GM18951 (cell line): ENCODE data around the gene MAPK8.

Experiments used
- POLR2A ChIP-seq: IDR thresholded peaks from 4 replicates; pipeline ENCODE4 v1.6.1; 2011; ENCODE audit warnings: mild to moderate bottlenecking; ENCODE audit not compliant: insufficient read length, insufficient read depth; ENCODE audit errors: extremely low read depth
- in situ Hi-C: fragments of 300-500 bp; cut with MboI; formaldehyde crosslinking; loops from one replicate; pipeline ENCODE4 v1.12.0; 2022; ENCODE audit warnings: low sequenced_read_pairs, mixed read lengths, inconsistent platforms; ENCODE audit not compliant: unreplicated experiment

Gene MAPK8

DNA sequence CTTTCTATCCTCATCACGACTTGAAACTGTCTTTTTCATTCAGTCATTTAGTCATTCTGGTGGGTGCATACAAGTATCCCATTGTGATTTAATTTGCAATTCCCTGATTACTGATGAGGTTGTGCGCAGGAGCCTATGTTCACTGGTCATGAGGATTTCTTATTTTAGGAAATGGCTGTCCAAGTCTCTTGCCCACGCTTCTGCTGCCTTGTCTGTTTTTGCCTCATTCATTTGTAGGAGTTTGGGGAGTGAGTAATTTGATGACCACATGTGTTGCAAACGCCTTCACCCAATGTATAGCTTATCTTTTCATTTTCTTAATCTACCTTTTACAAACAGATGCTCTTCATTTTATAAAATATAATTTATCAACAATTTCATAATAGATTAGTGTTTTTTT lies 171.1 kb downstream of the MAPK8 start:
- TF ChIP-seq POLR2A: no peak
- in situ Hi-C loops: no loop called here

DNA sequence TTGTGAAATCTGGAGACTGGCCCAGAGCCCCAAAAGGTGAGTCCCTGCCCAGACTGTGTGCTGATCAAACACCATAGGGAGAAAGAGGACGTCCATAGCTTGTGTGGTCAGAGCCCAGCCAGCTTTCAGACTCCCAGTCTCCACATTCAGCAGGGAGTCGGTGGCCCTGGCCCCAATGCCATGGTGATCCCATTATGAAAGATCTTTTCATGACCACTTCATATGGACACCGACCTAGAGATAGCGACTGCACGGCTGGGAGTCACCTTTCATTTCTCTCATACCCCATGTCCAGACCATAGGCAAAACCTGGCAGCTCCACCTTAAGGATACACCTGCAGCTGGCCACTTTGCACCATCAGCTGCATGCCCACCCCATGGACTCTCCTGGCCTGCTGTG lies 172.0 kb downstream of the MAPK8 start:
- in situ Hi-C loops: no loop called here
- no peak for TF ChIP-seq POLR2A

DNA sequence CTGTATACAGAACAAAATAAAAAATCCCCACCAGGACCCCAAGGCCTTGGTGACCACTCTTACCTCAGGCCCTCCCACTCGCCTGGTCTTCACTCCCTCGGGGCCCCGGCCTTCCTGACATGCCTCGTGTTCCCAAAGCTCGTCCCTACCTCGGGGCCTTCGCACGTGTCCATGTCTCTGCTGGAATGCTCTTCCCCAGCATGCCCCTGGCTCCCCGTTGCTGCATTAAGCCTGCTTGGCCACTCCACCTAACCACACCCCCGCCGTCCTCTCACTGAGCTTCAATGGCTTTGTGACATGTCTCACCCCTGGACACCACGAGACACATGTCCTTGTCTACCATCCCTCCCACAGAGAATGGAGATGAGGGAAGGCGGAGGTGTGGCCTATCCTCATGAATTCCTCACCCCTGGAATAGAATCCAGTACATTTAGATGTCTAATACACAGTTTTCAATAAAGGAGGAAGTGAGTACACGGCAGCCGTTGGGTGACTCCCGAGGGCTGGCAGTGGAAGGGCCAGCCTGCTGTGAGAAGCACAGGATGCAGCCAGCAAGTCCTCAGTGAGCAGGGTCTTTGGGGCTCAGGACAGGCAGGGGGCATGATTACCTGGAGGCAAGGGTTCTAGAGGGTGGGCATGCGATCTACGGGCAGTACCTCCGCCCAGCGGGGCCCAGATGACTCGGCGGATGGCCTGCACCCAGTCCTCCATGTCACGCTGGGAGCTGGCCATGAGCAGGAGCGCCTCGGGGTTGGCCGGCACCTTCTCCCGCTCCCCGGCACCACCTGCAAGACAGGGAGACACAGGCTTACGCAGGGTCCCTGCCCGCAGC lies 172.7 kb downstream of the MAPK8 start:
- in situ Hi-C loops: no loop called here

DNA sequence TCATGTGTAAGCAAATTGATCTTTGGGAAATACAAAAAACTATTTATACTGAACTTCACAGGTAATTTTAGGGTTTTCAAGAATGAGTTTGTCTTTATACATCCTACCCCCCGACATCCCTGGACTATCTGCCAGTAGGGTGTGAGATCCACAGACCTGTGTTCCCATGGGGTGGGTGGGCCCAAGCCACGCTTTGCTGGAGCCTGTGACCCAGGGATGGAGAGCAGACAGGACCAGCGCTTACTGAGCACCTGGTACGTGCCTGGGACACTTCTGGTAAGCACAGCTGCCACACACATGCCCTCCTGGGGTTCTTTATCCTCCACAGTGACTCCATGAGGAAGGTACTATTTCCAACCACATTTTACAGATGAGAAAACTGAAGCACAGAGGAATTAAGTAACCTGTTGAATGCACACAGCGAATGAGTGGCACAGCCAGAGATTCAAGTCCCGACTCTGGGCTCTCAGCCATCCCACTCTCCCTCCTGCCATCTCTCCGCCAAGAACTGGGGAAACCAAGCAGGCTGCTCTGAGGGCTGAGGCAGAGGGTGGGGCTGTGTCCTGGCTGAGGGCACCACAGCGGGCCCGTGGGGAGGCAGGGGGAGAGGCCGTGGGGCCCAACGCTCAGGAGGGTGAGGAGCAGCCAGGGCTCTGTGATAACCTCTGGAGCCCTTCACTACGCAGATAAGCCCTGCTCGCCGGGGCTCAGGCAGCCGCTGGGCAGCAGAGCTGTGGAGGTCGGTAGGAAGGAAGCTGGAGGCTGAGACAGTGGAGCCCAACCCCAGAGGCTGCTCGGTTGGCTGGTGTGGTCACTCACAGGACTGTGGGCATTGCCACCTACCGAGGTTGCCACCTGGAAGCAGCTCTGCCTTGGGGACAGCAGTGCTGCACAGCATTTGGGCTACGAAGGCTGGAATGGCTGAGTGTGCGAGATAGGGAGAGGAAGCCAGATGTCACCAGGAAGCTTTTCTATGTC lies 174.2 kb downstream of the MAPK8 start:
- in situ Hi-C loops: no loop called here
- TF ChIP-seq POLR2A: no peak

More for the DNA sequence above, 172.7 kb downstream of the MAPK8 start:
- TF ChIP-seq POLR2A: no peak

DNA sequence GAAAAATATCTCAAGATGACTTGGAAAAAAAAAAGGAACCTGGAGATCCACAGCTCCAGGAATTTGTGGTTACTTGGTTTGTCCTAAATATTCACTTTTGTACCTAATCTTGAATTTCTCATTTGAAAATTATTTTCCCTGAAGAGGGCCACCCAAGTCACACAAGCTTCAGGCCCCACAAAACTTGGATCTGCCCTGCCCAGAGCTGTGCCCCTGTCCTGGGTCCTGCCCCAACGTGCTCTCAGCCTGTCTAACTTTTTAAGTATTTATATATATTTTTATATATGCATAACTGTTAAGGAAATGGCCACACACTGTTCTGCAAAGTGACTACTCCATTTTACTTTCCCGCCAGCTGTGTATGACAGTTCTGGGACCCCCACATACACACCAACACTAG lies 174.9 kb downstream of the MAPK8 start:
- no peak for TF ChIP-seq POLR2A
- in situ Hi-C loops: no loop called here

DNA sequence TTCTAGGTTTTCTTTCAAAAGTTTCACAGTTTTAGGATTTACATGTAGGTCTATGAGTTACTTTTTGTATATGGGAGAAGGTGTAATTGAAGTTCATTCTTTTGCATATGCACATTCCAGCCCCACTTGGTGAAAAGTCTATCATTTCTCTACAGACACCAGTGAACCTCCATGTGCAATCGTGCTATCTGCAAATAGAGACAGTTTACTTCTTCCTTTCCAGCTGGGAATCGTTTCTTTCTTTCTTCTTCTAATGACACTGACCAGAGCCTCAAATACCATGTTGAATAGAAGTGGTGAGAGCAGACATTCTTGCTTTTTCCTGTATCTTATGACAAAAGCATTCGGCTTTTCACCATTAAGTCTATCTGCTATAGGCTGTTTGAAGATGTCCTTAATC lies 175.7 kb downstream of the MAPK8 start:
- in situ Hi-C loops: no loop called here
- TF ChIP-seq POLR2A: no peak

DNA sequence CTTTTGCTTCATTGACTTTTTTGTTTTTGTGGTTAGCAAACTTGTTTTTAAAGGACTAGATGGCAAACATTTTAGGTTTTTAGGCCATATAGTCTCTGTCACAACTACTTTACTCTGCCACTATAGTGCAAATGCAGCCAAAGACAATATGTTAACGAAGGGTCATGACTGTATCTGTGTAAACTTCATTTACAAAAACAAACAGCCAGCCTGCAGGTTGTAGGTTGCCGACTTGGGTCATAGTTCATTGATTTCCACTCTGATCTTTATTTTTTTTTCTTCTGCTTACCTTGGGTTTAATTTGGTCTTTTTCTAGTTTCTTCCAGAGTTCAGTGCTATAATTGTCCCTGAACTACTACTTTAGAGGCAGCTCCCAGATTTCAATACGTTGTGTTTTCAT lies 178.4 kb downstream of the MAPK8 start:
- TF ChIP-seq POLR2A: no peak
- in situ Hi-C loops: no loop called here

DNA sequence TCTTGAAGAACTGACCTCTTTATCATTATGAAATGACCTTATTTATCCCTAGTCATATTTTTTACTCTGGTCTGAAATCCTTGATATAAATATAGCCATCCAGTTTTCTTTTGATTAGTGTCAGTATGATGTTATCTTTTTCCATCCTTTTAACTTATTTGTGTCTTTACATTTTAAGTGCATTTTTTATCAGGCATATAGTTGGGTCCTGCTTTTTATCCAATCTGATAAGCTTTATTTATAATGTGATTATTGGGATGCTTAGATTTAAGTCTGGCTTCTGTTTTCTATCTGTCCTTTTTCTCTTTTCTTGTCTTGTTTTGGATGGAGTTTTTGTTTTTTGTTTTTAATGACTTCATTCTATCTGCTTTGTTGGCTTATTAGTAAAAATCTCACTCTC lies 179.2 kb downstream of the MAPK8 start:
- TF ChIP-seq POLR2A: no peak

DNA sequence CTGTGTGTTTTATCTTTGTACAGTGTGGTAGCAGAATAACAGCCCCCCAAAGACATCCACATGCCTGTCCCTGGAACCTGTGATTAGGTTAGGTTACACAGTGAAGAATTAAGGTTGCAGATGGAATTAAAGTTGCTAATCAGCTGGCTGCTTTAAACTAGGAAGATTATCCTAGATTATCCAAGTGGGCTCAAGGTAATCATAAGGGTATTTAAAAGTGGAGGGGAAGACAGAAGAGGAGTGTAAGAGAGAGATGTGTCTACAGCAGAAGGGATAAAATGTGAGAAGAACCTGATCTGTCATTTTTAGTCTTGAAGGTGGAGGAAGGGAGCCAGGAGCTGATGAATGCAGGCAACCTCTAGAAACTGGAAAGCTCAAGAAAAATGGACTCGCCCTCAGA lies 180.8 kb downstream of the MAPK8 start:
- no peak for TF ChIP-seq POLR2A
- in situ Hi-C loops: no loop called here

More for the DNA sequence above, 179.2 kb downstream of the MAPK8 start:
- in situ Hi-C loops: no loop called here
